ENCODE measurements around the gene ADD2.

GRCh38 chr2:70752396-70752795 lies 15.6 kb downstream of the ADD2 start:
- TF ChIP-seq POLR2A (IDR thresholded peaks at IDR 0.05; ENCODE audit: low read length) (no peak), GATA1 (IDR thresholded peaks at IDR 0.05; ENCODE audit: low read depth, low read length) (no peak)

All from erythroblast (primary cell).